GM12865 (cell line): ENCODE results near the gene EVA1B.

Experiments
- DNase-seq: peaks from one replicate; pipeline ENCODE4 v3.0.0; 2010; ENCODE audit warnings: low read depth
- H3K4me3 ChIP-seq: 2 replicates; pipeline ENCODE4 v1.5.1; 2011; ENCODE audit warnings: mild to moderate bottlenecking, low read depth, low read length, control low read depth
- CTCF ChIP-seq: IDR thresholded peaks from 2 replicates; pipeline ENCODE4 v1.5.1; 2011; ENCODE audit warnings: low read length, control low read depth, low read depth, inconsistent platforms; ENCODE audit not compliant: insufficient read depth; ENCODE audit errors: missing control alignments

The EVA1B gene

GRCh38 chr1:36305915-36306209 is 17.6 kb downstream of the EVA1B start:
- TF ChIP-seq CTCF: no peak
- no peak for DNase-seq
- H3K4me3 ChIP-seq: peak overlapping the region; percentile 79

- no peak overlapping the region for H3K4me3 ChIP-seq
- no peak for TF ChIP-seq CTCF
- DNase-seq: no peak
Measured at GRCh38 chr1:36304970-36305914, 18.2 kb downstream of the EVA1B start.

DNA sequence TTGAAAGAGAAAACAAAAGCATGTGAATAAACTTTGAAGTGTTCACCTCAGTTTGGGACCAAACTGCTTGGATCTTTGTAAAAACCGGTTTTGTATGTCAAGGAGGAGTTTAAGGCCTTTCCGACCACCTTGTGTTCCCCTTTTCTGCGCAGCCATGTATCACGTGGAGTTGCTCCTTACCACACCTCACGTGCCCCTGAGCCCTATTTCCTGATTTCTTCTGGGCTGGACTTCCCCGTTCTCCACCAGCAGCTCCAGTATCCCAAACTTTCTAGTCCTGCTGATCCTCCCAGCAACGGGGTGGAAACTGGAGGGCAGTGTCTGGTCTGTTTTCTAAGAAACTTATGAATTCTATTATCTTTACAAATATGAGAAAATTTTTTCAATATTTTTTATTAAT is 18.9 kb downstream of the EVA1B start:
- no peak for TF ChIP-seq CTCF
- no peak overlapping the region for H3K4me3 ChIP-seq
- no peak for DNase-seq

DNA sequence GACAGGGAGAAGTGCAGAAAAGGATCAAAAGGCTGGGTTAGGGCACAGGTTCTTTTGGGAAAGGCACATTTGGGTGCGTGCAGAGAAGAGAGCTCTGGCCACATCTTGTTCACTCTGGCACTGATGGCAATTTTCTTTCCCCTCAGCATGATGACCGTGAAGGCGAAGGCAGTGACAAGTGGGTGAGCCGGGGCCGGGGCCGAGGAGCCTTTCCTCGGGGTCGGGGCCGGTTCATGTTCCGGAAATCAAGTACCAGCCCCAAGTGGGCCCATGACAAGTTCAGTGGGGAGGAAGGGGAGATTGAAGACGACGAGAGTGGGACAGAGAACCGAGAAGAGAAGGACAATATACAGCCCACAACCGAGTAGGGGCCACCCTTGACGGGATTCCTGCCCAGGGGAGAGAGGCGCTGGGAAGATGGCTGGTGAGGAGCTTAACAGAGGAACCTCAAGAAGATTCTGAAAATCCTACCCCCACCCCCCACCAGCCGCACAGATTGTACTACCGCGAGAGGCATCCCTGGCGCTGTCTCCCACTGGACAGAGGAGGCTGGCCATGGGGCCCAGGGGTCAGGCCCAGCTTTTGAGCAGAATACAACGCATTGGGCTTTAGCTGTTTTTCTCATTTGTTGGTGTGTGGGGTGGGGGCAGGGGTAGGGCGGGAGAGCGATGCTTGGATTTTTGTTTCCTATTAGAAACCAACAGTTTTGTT is 19.6 kb downstream of the EVA1B start:
- no peak for TF ChIP-seq CTCF
- no peak overlapping the region for H3K4me3 ChIP-seq
- no peak for DNase-seq

DNA sequence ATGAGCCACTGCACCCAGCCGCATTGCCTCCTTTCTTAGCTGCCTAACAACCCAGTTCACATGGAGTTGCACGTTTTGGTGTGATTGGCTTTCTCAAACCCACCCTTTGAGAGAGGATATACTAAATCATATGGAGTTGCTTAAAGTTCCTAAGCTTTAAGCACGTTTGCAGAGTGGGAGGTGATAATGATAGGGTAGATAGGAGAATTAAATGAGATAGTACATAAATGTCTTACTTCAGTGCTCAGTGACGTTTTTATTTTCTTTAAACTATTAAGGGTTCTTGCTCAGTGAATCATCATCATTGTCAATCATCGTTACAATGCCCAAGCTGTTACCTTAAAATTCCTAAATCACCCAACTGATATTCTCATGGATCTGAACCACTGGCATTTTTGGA is 20.2 kb downstream of the EVA1B start:
- DNase-seq: no peak
- no peak overlapping the region for H3K4me3 ChIP-seq
- no peak for TF ChIP-seq CTCF

GRCh38 chr1:36301220-36301619 is 22.2 kb downstream of the EVA1B start:
- DNase-seq: no peak
- TF ChIP-seq CTCF: no peak
- no peak overlapping the region for H3K4me3 ChIP-seq
